Ectodermal cell (in vitro differentiated cells): ENCODE results near the gene MPG.

Experiments used
- H3K27ac ChIP-seq: 2 replicates; pipeline ENCODE4 v1.7.0; 2013; ENCODE audit warnings: mild to moderate bottlenecking, low read depth, low read length; ENCODE audit not compliant: insufficient read depth, poor library complexity, severe bottlenecking
- H3K27me3 ChIP-seq: 2 replicates; pipeline ENCODE4 v1.7.0; 2013; ENCODE audit warnings: mild to moderate bottlenecking, low read length; ENCODE audit not compliant: insufficient read depth, control insufficient read depth, poor library complexity, severe bottlenecking
- H3K36me3 ChIP-seq: one replicate; pipeline ENCODE4 v1.7.0; 2013; ENCODE audit warnings: low read length; ENCODE audit not compliant: control insufficient read depth, insufficient read depth
- H3K4me1 ChIP-seq: one replicate; pipeline ENCODE4 v1.7.0; 2013; ENCODE audit warnings: low read length; ENCODE audit not compliant: control insufficient read depth, insufficient read depth
- H3K4me3 ChIP-seq: 2 replicates; pipeline ENCODE4 v1.7.0; 2013; ENCODE audit warnings: low read depth, low read length, control low read depth; ENCODE audit not compliant: insufficient read depth
- H3K9me3 ChIP-seq: 2 replicates; pipeline ENCODE4 v1.7.0; 2013; ENCODE audit warnings: mild to moderate bottlenecking, low read length, moderate library complexity; ENCODE audit not compliant: control insufficient read depth
- WGBS, 2 experiments: methylation state at CpG; one replicate each; pipeline ENCODE4 v1.1.7; 2013; ENCODE audit warnings: missing lambda C conversion rate in 2 of 2; 5-methylcytosine and 5-hydroxymethylcytosine counted together

MPG gene

DNA sequence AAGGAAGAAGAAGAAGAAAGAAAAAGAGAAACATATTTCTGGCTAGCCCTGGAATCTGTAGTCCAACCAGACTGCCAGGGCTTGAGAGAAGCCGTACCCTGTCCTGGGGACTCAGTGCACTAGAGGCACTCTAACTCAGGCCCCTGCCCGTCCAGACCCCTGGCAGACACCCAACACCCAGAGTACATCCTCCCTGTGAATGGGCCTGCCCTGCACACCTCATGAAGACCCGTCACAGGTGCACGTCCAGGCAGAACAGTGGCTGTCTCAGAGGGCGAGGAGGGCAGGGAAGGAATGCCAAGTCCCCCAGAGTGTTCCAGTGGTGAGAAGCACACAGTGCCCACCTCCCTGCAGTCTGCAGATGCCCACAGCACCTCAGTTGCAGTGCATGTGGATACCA lies 23.0 kb downstream of the MPG start:
- Histone ChIP-seq H3K9me3 (no peaks in the 10 kb centered on the region), H3K4me1 (no peaks in the 10 kb centered on the region), H3K4me3 (no peak overlapping the region), H3K27ac (no peak overlapping the region), H3K27me3 (no peaks in the 10 kb centered on the region), H3K36me3 (no peaks in the 10 kb centered on the region)
- 82 to 88% methylated on average over 5 of the region's 5 CpGs for WGBS, 2 experiments

DNA sequence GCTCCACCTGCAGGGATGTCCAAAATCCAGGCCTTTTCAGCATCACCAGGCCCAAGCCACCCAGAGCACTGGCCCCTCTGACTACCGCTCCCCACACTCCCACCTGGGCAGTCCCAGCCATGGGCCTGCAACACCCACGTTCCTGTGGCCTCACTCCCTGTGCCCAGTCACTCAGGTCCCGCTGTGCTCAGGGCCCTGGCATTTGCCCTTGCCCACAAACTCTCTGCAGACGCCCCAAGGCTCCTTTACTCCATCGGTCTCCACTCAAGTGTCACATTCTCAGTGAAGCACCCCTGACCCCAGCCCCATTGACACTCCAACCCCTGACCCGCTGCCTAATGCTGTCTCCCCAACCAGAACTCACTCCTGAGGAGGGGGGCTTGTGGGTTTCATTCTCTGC lies 23.6 kb downstream of the MPG start:
- H3K36me3 ChIP-seq = no peaks in the 10 kb centered on the region
- no peaks in the 10 kb centered on the region for H3K9me3 ChIP-seq
- no peaks in the 10 kb centered on the region for H3K27me3 ChIP-seq
- no peak overlapping the region for H3K4me3 ChIP-seq
- H3K27ac ChIP-seq = no peak overlapping the region
- 91% methylated on average over 6 of the region's 6 CpGs for WGBS, 2 experiments
- H3K4me1 ChIP-seq = no peaks in the 10 kb centered on the region

DNA sequence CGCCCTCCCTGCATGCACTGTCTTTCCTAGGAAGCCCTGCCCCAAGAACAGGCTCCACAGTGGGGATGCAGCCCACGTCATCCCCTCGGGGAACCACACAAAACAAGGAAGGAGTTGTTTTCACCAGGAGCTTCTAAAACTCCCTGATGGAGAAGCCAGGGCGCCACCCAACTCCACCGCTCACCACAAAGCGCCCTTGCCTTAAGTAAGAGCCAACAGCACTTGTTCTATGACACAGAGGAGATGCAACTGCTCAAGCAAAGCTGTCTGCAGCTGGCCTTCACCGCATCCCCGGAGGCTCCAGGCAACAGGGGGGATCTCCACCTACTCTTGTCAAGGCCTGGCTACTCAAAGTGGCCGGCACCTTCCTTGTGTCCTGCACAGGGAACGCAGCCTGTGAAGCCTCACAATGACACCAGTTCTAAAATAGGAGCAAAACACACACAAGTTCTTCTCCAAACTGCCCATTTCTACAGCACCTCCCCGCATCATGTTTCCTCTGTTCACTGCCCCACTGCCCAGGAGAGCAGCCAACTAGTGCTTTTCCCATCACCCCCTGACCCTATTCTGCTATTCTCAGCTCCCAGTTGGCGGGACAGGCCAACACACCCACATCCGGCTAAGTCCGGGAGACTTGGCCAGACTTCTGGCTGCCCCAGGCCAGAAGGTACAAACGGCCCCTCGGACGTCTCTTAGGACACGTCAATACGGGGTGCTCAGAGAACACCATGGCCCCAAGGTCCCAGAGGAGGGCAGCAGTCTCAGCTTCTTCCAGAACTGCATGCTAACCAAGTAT lies 24.2 kb downstream of the MPG start:
- H3K9me3 ChIP-seq = no peaks in the 10 kb centered on the region
- no peaks in the 10 kb centered on the region for H3K36me3 ChIP-seq
- no peaks in the 10 kb centered on the region for H3K27me3 ChIP-seq
- H3K27ac ChIP-seq = no peak overlapping the region
- no peak overlapping the region for H3K4me3 ChIP-seq
- WGBS, 2 experiments = 91 to 92% methylated on average over 19 of the region's 19 CpGs
- no peaks in the 10 kb centered on the region for H3K4me1 ChIP-seq

DNA sequence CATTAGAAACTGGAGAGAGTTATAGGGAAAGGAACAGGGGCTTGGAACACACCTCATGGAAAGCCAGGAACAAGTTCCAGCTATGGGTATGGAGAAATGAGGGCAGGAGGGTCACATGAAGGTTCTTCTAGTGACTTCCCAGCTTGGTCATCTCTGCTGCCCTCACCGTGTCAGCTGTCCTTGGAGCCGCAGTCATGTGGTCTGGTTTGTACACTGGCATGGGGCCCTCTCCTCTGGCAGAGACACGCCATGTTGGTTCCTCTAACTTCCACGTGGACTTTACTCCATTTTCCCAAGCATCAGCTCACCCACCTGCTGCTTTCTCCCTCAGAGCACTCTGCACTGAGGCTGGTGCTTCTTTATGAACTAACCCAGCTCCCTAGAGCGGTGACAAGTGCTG lies 26.3 kb downstream of the MPG start:
- WGBS, 2 experiments = 92 to 96% methylated on average over 5 of the region's 5 CpGs
- H3K4me3 ChIP-seq = no peak overlapping the region
- no peak overlapping the region for H3K27ac ChIP-seq
- H3K9me3 ChIP-seq = no peaks in the 10 kb centered on the region
- H3K36me3 ChIP-seq = no peaks in the 10 kb centered on the region
- no peaks in the 10 kb centered on the region for H3K27me3 ChIP-seq
- no peaks in the 10 kb centered on the region for H3K4me1 ChIP-seq

DNA sequence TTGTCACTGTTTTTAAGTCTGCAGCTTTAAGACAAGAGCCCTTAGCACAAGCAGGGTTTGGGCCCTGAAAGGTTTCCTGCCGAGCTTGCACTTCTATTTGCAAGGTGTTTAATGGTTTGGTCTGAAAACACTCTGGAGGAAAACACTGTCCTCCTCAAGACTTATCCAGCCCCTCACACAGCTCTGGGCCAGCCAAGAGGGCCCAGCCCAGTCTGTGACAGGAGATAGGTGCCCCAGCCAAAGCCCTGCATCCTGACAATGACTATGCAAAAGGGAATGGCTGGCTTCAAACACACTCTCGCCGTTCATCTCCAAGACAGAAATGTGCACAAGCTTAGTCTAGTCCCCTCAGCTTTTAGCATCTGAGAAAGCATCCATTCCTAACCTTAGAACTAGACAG lies 26.9 kb downstream of the MPG start:
- Histone ChIP-seq H3K9me3 (no peaks in the 10 kb centered on the region), H3K4me3 (no peak overlapping the region), H3K27ac (no peak overlapping the region), H3K27me3 (no peaks in the 10 kb centered on the region), H3K36me3 (no peaks in the 10 kb centered on the region), H3K4me1 (no peaks in the 10 kb centered on the region)
- 92 to 96% methylated on average over 3 of the region's 3 CpGs for WGBS, 2 experiments

DNA sequence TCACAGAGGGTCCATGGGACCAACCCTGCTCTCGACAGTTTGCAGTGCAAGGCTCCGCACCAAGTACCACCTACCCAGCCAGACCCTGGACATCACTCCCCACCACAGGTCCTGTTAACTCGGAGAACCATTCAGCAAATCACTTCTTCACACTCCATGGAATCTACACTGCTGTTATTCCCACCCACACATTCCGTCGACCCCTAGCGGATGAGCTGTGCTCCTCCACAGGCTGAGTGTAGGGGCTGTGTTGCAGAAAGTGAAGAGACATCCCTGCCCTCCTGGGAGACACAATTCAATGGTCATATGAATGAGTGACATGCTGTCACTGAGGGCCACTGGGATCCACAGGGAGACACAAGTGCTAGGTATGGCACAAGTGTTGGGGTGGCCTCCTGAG lies 27.5 kb downstream of the MPG start:
- Histone ChIP-seq H3K4me3 (no peak overlapping the region), H3K27ac (no peak overlapping the region), H3K27me3 (no peaks in the 10 kb centered on the region), H3K36me3 (no peaks in the 10 kb centered on the region), H3K4me1 (no peaks in the 10 kb centered on the region), H3K9me3 (no peaks in the 10 kb centered on the region)
- WGBS, 2 experiments = 91 to 93% methylated on average over 6 of the region's 6 CpGs

DNA sequence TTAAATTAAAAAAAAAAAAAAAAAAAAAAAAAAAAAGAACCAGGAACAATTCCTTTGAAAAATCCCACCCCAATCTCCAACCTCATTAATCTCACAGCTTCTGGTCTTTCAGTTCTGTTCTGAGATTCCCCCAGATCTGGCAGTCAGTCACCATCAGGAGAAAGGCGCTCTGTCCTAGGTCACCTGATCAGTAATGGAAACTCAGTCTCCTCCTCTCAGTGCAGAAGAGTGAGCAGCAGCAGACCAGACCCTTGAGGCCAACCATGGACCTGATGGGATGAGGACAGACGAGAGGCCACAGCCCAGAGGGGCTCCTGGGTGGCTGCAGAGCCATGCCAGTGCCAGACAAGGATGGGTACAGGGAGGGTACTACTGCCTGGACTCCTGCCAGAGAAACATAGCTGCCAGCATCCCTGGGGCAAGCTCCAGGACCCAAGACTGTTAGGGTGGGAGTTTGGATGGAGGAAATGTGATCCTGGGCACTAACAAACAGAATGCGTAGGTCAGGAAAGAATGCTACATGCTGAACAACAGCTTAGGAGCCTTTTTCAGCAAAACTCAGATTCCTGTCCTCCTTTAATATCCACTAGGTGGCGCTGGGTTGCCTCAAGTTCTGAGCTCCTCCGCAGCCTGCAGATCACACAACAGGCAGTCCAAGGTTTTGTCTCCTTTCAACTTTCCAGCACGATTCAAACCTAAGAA lies 28.7 kb downstream of the MPG start:
- no peaks in the 10 kb centered on the region for H3K4me1 ChIP-seq
- H3K9me3 ChIP-seq = no peaks in the 10 kb centered on the region
- WGBS, 2 experiments = 43 to 45% methylated on average over 6 of the region's 6 CpGs
- no peak overlapping the region for H3K4me3 ChIP-seq
- no peaks in the 10 kb centered on the region for H3K27me3 ChIP-seq
- no peak overlapping the region for H3K27ac ChIP-seq
- H3K36me3 ChIP-seq = no peaks in the 10 kb centered on the region

DNA sequence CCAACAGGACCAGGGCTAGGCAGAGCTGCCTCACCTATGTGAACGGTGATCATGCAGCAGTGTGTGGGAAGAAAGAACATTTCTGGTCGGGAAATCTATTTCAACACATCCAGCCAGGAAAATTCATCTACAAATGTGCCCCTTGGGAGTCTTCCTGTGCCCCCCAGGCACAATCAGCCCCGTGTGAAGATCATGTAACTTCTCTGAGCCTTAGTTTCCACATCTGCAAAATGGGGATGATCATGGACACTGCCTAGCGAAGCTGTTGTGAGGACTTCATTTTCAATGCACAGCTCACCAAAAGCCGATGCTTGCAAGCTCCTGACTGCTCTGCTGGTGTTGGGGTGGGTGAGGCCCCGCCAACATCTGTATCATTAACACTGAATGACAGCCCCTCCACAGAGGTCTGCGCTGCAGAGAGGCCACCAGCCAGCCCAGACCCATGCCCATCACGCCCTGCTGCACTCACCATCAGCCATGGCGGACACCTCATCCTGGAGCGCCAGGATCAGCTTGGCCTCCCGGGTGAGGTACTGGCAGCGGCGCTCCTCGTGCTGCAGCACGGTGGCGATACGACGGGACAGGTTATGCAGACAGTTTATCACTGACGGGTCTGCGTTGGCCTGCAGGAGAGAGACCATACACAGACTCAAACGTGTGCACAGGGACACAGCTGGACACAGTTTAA lies 34.3 kb downstream of the MPG start:
- 95% methylated on average over 21 of the region's 21 CpGs for WGBS, 2 experiments
- H3K4me3 ChIP-seq = no peak overlapping the region
- H3K27me3 ChIP-seq = no peaks in the 10 kb centered on the region
- H3K27ac ChIP-seq = no peak overlapping the region
- no peaks in the 10 kb centered on the region for H3K4me1 ChIP-seq
- H3K9me3 ChIP-seq = no peaks in the 10 kb centered on the region
- H3K36me3 ChIP-seq = peaks cover 6% of the 10 kb centered on the region

DNA sequence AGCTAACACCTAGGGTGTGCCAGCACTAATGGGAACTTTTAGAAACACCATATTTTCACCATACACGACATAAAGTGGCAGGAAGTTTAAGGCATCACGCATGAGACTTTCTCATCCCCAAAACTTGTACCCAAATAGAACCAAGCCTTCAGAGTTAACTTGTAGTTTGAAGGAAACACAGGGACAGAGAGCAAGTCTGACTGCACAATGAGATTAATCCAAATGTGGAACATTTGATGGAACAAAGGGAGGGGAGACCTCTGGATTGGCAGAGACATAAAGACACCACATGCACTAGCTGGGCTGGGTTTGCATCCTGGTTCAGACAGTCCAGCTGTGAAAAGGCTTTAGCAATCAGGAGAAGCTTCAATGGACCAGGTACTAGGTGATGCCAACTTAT lies 36.3 kb downstream of the MPG start:
- WGBS, 2 experiments = 98 to 100% methylated on average over 2 of the region's 2 CpGs
- H3K27me3 ChIP-seq = no peaks in the 10 kb centered on the region
- H3K9me3 ChIP-seq = no peaks in the 10 kb centered on the region
- no peak overlapping the region for H3K27ac ChIP-seq
- no peaks in the 10 kb centered on the region for H3K4me1 ChIP-seq
- no peak overlapping the region for H3K4me3 ChIP-seq
- H3K36me3 ChIP-seq = peaks cover 6% of the 10 kb centered on the region

DNA sequence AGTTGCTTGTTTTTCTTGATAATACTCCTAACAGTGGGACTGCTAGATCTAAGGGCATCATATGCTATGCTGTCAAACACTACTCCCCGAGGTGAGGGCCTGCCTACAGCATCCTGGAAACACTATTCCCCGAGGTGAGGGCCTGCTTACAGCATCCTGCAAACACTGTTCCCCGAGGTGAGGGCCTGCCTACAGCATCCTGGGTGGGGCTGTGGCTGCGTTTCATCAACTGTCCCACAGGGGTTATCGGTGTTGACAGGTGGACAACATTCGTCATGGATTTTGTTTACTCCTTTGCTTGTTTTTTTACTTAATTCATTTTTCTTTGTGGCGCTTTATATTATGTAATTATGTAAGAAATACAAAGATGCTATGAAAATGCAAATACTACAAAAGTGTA lies 38.0 kb downstream of the MPG start:
- 93 to 94% methylated on average over 6 of the region's 7 CpGs for WGBS, 2 experiments

More for the DNA sequence above, 38.0 kb downstream of the MPG start:
- H3K27me3 ChIP-seq = no peaks in the 10 kb centered on the region
- no peaks in the 10 kb centered on the region for H3K4me1 ChIP-seq
- no peak overlapping the region for H3K27ac ChIP-seq
- peaks cover 6% of the 10 kb centered on the region for H3K36me3 ChIP-seq
- H3K9me3 ChIP-seq = no peaks in the 10 kb centered on the region
- no peak overlapping the region for H3K4me3 ChIP-seq
